ENCODE results near the gene HERPUD2.

DNA sequence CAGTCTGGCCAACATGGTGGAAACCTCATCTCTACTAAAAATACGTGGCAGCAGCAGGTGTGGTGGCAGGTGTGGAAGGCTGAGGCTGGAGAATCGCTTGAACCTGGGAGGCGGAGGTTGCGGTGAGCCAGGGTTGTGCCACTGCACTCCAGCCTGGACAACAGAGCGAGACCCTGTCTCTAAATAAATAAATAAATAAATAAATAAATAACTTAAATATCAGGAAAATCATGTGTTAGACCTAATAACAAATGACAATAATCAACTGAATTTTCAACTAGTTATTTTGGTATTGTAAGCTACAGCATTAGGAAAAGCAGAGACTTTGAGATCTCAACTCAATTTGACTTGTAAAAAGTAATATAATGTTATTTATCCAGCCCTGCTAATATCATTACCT is 9.2 kb downstream of the HERPUD2 start:
- TF ChIP-seq, protein P1, sequence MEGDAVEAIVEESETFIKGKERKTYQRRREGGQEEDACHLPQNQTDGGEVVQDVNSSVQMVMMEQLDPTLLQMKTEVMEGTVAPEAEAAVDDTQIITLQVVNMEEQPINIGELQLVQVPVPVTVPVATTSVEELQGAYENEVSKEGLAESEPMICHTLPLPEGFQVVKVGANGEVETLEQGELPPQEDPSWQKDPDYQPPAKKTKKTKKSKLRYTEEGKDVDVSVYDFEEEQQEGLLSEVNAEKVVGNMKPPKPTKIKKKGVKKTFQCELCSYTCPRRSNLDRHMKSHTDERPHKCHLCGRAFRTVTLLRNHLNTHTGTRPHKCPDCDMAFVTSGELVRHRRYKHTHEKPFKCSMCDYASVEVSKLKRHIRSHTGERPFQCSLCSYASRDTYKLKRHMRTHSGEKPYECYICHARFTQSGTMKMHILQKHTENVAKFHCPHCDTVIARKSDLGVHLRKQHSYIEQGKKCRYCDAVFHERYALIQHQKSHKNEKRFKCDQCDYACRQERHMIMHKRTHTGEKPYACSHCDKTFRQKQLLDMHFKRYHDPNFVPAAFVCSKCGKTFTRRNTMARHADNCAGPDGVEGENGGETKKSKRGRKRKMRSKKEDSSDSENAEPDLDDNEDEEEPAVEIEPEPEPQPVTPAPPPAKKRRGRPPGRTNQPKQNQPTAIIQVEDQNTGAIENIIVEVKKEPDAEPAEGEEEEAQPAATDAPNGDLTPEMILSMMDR (optimal IDR thresholded peaks at IDR 0.05 in 1 of 3, IDR thresholded peaks at IDR 0.05 in 1 of 3, conservative IDR thresholded peaks at IDR 0.05 in 1 of 3; ENCODE audit: extremely low read depth in 1 of 3, insufficient read depth in 2 of 3, low read length in 3 of 3): no peak
- no peak for TF ChIP-seq EZH2 (IDR thresholded peaks at IDR 0.05; ENCODE audit: low read length)
